ENCODE results near the gene NAGLU. TPM values are rescaled to one million over a fixed set of nuclear protein-coding genes. Genes with fewer than 3 reads are reported as not detected.

NAGLU gene
- total RNA-seq, 1 donor from 2014 or later, result 94.7 TPM

DNA sequence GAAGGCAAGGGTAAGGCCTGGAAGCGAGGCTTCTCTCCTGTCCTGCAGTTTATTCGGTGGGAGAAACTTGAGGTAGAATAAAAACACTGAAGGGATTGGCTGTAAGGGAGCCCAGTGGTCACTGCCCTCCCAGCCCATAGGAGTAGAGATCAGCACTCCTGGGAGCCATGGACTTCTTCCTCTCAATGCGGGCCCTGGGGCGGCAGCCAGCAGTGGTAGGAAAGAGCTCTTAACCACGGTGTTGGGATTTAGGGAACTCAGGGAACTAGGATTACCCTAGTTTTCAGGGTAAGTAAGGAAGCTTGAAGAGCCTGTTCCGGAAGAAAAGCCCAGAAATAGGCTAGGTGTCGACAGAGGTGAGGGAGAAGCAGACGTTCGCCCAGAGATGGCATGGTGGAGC is 23.8 kb upstream of the NAGLU start:
- Histone ChIP-seq H3K36me3 (peaks cover 23 to 49% of the 10 kb centered on the region in 2 donors), H3K27ac (peak overlapping the region; percentile 69 to 73), H3K27me3 (no peaks in the 10 kb centered on the region), H3K4me1 (peaks cover 15 to 44% of the 10 kb centered on the region in 2 donors), H3K4me3 (no peak overlapping the region), H3K9me3 (no peaks in the 10 kb centered on the region)
- DNase-seq (ENCODE audit: low spot score in 2 of 2), result no peak
- intact Hi-C loops (cut with DNase I), result no loop called here
- TF ChIP-seq, protein P1, sequence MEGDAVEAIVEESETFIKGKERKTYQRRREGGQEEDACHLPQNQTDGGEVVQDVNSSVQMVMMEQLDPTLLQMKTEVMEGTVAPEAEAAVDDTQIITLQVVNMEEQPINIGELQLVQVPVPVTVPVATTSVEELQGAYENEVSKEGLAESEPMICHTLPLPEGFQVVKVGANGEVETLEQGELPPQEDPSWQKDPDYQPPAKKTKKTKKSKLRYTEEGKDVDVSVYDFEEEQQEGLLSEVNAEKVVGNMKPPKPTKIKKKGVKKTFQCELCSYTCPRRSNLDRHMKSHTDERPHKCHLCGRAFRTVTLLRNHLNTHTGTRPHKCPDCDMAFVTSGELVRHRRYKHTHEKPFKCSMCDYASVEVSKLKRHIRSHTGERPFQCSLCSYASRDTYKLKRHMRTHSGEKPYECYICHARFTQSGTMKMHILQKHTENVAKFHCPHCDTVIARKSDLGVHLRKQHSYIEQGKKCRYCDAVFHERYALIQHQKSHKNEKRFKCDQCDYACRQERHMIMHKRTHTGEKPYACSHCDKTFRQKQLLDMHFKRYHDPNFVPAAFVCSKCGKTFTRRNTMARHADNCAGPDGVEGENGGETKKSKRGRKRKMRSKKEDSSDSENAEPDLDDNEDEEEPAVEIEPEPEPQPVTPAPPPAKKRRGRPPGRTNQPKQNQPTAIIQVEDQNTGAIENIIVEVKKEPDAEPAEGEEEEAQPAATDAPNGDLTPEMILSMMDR (IDR thresholded peaks at IDR 0.05), result no peak

DNA sequence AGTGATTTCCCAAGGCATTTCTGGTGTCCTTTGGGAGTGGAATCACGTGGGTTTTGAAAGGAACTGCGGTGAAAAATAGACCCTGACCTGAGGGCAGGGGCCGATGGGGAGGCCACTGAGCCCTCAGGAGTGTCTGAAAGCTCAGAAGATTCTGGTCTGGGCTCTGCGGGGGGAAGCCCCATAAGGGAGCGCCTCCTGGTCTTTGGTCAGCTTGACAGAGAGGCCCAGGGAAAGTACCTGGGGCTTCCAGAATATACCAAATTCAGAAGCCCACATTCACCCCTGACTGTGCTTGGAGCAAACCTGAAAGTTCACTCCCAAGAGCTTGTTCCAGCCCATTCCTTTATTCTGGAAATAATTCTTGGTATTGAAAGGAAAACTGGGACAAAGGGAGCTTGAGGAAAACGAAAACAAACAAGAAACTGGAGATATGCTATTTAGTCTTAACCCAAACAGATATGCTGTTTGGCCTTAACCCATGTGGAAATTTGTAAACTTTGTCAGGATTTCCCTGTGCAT is 23.2 kb upstream of the NAGLU start:
- H3K36me3 ChIP-seq, result peaks cover 20 to 44% of the 10 kb centered on the region in 2 donors
- peak overlapping the region; percentile 69 to 73 for H3K27ac ChIP-seq
- peaks cover 19 to 49% of the 10 kb centered on the region in 2 donors for H3K4me1 ChIP-seq
- H3K9me3 ChIP-seq, result no peaks in the 10 kb centered on the region
- TF ChIP-seq, protein P1 (IDR thresholded peaks at IDR 0.05), result no peak
- no peak overlapping the region for H3K4me3 ChIP-seq
- DNase-seq (ENCODE audit: low spot score in 2 of 2), result no peak
- H3K27me3 ChIP-seq, result no peaks in the 10 kb centered on the region
- intact Hi-C loops (cut with DNase I), result no loop called here

DNA sequence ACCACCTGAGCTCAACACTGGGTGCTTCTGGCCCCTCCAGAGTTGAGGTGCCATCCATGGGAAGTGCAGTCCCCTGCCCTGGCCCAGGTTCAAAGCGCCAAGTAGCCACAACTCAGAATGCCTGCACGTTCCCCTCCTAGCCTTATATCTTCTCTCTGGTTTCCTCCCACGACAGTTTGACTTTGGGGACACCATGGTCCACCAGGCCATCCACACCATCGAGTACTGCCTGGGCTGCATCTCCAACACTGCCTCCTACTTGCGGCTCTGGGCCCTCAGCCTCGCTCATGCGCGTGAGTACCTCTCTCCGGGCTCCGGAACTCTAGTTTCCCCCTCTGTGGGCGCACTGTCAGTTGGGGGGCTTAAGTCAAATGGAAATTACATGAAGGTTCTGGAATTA is 22.4 kb upstream of the NAGLU start:
- Histone ChIP-seq H3K4me1 (peaks cover 28 to 56% of the 10 kb centered on the region in 2 donors), H3K4me3 (no peak overlapping the region), H3K27ac (peak overlapping the region; percentile 69 to 73), H3K36me3 (peaks cover 13 to 35% of the 10 kb centered on the region in 2 donors), H3K9me3 (no peaks in the 10 kb centered on the region), H3K27me3 (no peaks in the 10 kb centered on the region)
- intact Hi-C loops (cut with DNase I), result no loop called here
- no peak for DNase-seq (ENCODE audit: low spot score in 2 of 2)
- TF ChIP-seq, protein P1 (IDR thresholded peaks at IDR 0.05), result no peak

DNA sequence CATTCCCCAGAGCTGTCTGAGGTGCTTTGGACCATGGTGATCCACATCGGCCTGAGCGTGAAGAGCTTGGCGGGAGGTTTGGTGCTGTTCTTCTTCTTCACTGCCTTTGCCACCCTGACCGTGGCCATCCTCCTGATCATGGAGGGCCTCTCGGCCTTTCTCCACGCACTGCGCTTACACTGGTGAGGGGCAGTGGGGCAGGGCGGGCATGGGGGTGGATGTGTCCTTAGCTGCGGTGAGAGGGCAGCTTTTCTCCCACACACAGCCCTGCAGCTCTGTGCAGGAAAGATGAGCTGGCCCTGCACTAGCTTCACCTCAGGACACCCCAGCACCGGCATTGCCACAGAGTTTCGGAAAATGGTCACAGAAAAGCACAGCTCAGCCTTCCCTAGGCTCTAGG is 21.8 kb upstream of the NAGLU start:
- peaks cover 13 to 29% of the 10 kb centered on the region in 2 donors for H3K36me3 ChIP-seq

DNA sequence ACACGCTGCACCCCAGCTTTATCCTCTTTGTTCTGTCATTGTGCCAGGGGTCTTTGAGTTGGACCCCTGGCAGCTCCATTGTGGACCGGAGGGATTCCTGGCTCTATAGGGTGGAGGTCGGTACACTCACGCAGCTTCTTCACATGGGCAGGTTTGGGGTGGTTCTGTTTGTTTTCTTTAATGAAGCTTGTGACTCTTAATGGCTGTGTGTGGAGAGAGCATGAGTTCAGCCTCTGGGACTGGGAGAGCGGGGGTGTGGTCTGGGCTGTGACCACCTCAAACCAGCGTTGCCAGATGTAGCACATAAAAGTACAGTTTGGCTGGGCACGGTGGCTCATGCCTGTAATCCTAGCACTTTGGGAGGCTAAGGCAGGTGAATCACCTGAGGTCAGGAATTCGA is 21.2 kb upstream of the NAGLU start:
- Histone ChIP-seq H3K9me3 (no peaks in the 10 kb centered on the region), H3K4me3 (no peak overlapping the region), H3K36me3 (peaks cover 13 to 27% of the 10 kb centered on the region in 2 donors), H3K27me3 (no peaks in the 10 kb centered on the region), H3K4me1 (peaks cover 39 to 61% of the 10 kb centered on the region in 2 donors), H3K27ac (peak overlapping the region; percentile 73 to 96)
- DNase-seq (ENCODE audit: low spot score in 2 of 2), result no peak
- TF ChIP-seq, protein P1 (IDR thresholded peaks at IDR 0.05), result no peak
- intact Hi-C loops (cut with DNase I), result loop anchor here (5.0 kb wide), 2 partner anchors 108 to 162 kb away; partner anchors contain the start of gene PLEKHH3

More for the DNA sequence above, 21.8 kb upstream of the NAGLU start:
- TF ChIP-seq, protein P1 (IDR thresholded peaks at IDR 0.05), result no peak
- intact Hi-C loops (cut with DNase I), result no loop called here
- Histone ChIP-seq H3K4me1 (peaks cover 34 to 60% of the 10 kb centered on the region in 2 donors), H3K27me3 (no peaks in the 10 kb centered on the region), H3K9me3 (no peaks in the 10 kb centered on the region), H3K4me3 (no peak overlapping the region), H3K27ac (peak overlapping the region; percentile 73 to 96)
- no peak for DNase-seq (ENCODE audit: low spot score in 2 of 2)
